Smooth muscle cell (in vitro differentiated cells): Measurements from ENCODE around the gene TSPAN11. TPM values are rescaled to one million over a fixed set of nuclear protein-coding genes. Genes with fewer than 3 reads are reported as not detected.

ENCODE experiments used
- DNase-seq: peaks from one replicate; lab custom pipeline; 2025; ENCODE audit not compliant: unreplicated experiment; lab: John Stamatoyannopoulos, UW
- H2AFZ ChIP-seq: fragments of 200-600 bp; sonication (generic); 2 replicates; pipeline ENCODE4 v1.6.0; 2016; ENCODE audit warnings: antibody characterized with exemption, low read depth, mild to moderate bottlenecking
- H3F3A ChIP-seq: fragments of 200-600 bp; sonication (generic); 2 replicates; pipeline ENCODE4 v1.6.0; 2017; ENCODE audit warnings: antibody characterized with exemption, low read depth
- H3K27ac ChIP-seq: fragments of 200-600 bp; sonication (generic); 2 replicates; pipeline ENCODE4 v1.5.1; 2016; ENCODE audit warnings: low read depth, mild to moderate bottlenecking
- H3K27me3 ChIP-seq: fragments of 200-600 bp; sonication (generic); 2 replicates; pipeline ENCODE4 v1.6.1; 2016; ENCODE audit warnings: low read depth, mild to moderate bottlenecking
- H3K36me3 ChIP-seq: fragments of 200-600 bp; sonication (generic); 2 replicates; pipeline ENCODE4 v1.5.1; 2016; ENCODE audit warnings: low read depth
- H3K4me1 ChIP-seq: fragments of 200-600 bp; sonication (generic); 2 replicates; pipeline ENCODE4 v1.5.1; 2016; ENCODE audit warnings: low read depth
- H3K4me2 ChIP-seq: fragments of 200-600 bp; sonication (generic); 2 replicates; pipeline ENCODE4 v1.6.0; 2016; ENCODE audit warnings: mild to moderate bottlenecking
- H3K4me3 ChIP-seq: fragments of 200-600 bp; sonication (generic); 2 replicates; pipeline ENCODE4 v1.5.1; 2016; ENCODE audit warnings: mild to moderate bottlenecking
- H3K79me2 ChIP-seq: fragments of 200-600 bp; sonication (generic); 2 replicates; pipeline ENCODE4 v1.6.0; 2016; ENCODE audit warnings: low read depth, mild to moderate bottlenecking
- H3K9ac ChIP-seq: fragments of 200-600 bp; sonication (generic); 2 replicates; pipeline ENCODE4 v1.6.0; 2016; ENCODE audit warnings: low read depth
- H3K9me3 ChIP-seq: fragments of 200-600 bp; sonication (generic); replicated peaks from 2 replicates; pipeline ENCODE4 v1.5.1; 2016; ENCODE audit warnings: low read depth
- H4K20me1 ChIP-seq: fragments of 200-600 bp; sonication (generic); 2 replicates; pipeline ENCODE4 v1.6.0; 2016; ENCODE audit warnings: low read depth
- WGBS: methylation state at CpG from one replicate; pipeline ENCODE4 v1.1.7; 2016; ENCODE audit warnings: low lambda C conversion rate; 5-methylcytosine and 5-hydroxymethylcytosine counted together
- polyA plus RNA-seq: library from polyadenylated mRNA; unstranded; fragments of >200 nt; fragmentation: Nextera tagmentation; extraction: Ambion mirVana; gene quantifications from 2 replicates; pipeline ENCODE4 v1.2.1, GENCODE V29; 2016
- total RNA-seq: library from RNA; depleted of rRNA; stranded (reverse); fragments of >200 nt; gene quantifications from 2 replicates; pipeline ENCODE4 v1.2.3, GENCODE V29; 2014
- TF ChIP-seq, protein P1 (sequence below): fragments of 200-600 bp; sonication (generic); IDR thresholded peaks from 2 replicates; pipeline ENCODE4 v1.5.1; 2017; ENCODE audit warnings: borderline replicate concordance, mild to moderate bottlenecking, antibody characterized with exemption; ENCODE audit not compliant: insufficient read depth, poor library complexity, severe bottlenecking

Gene TSPAN11
- total and polyA plus RNA-seq, 2 experiments from 2014 or later = 2.8 to 3.0 TPM

DNA sequence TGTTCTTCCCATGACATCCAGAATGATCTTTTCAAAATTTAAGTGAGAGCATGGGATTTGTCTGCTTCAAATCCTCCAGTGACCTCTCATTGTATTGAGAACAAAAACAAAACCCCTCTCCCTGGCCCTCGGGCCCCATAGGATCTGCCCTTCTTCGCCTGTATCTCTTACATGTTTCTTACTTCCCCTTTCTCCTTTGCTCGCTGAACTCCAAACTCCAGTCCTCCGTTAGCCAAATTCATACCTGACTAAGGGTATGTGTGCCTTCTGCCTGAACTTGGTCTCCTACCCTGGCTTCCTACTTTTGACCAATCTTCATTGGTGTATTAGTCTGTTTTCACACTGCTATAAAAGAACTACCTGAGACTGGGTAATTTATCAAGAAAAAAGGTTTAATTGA lies 13.2 kb upstream of the TSPAN11 start:
- TF ChIP-seq, protein P1, sequence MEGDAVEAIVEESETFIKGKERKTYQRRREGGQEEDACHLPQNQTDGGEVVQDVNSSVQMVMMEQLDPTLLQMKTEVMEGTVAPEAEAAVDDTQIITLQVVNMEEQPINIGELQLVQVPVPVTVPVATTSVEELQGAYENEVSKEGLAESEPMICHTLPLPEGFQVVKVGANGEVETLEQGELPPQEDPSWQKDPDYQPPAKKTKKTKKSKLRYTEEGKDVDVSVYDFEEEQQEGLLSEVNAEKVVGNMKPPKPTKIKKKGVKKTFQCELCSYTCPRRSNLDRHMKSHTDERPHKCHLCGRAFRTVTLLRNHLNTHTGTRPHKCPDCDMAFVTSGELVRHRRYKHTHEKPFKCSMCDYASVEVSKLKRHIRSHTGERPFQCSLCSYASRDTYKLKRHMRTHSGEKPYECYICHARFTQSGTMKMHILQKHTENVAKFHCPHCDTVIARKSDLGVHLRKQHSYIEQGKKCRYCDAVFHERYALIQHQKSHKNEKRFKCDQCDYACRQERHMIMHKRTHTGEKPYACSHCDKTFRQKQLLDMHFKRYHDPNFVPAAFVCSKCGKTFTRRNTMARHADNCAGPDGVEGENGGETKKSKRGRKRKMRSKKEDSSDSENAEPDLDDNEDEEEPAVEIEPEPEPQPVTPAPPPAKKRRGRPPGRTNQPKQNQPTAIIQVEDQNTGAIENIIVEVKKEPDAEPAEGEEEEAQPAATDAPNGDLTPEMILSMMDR = no peak
- Histone ChIP-seq H3K4me1 (peaks cover 4% of the 10 kb centered on the region), H3K27me3 (no peaks in the 10 kb centered on the region), H3K9ac (no peak overlapping the region), H4K20me1 (no peaks in the 10 kb centered on the region), H3K36me3 (no peaks in the 10 kb centered on the region), H3F3A (no peaks in the 10 kb centered on the region), H3K4me3 (no peak overlapping the region), H3K79me2 (no peaks in the 10 kb centered on the region), H3K9me3 (no peaks in the 10 kb centered on the region), H3K27ac (no peak overlapping the region), H2AFZ (no peak overlapping the region), H3K4me2 (no peak overlapping the region)
- no peak for DNase-seq
- WGBS = 71% methylated on average over 4 of the region's 4 CpGs

DNA sequence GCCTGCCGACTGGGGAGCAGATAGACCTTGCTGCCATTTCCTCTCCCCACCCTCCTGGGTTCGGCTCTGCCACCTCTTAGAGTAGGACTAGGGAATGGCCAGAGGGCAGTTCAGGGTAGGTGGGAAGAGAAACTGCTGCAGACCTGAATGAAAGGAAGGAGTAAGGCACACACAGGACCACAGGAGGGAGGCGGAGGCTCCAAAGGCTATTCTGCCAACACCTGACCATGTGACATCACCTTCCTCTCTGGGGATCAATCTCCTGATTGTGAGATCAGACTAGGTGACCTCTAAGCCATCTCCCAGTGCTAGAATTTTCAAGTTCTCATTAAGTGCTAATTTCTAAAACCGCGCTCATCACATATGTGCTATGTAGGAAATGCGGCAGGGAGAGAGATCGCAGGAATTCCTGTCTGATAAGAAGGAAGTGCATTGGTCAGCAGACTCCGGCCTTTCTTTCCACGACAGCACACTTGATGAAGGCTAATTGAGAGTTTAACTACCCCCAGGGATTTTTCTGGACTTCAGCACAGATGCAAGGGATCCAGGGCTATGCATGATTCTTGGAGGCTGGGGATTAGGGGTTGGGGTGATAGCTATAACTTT lies 11.5 kb upstream of the TSPAN11 start:
- Histone ChIP-seq H3K4me3 (no peak overlapping the region), H3K4me2 (no peak overlapping the region), H2AFZ (no peak overlapping the region), H4K20me1 (no peaks in the 10 kb centered on the region), H3F3A (no peaks in the 10 kb centered on the region), H3K9me3 (no peaks in the 10 kb centered on the region), H3K27me3 (no peaks in the 10 kb centered on the region), H3K36me3 (no peaks in the 10 kb centered on the region), H3K79me2 (no peaks in the 10 kb centered on the region), H3K27ac (no peak overlapping the region), H3K4me1 (no peaks in the 10 kb centered on the region), H3K9ac (no peak overlapping the region)
- 65% methylated on average over 9 of the region's 9 CpGs for WGBS
- TF ChIP-seq, protein P1 = no peak
- DNase-seq = no peak

DNA sequence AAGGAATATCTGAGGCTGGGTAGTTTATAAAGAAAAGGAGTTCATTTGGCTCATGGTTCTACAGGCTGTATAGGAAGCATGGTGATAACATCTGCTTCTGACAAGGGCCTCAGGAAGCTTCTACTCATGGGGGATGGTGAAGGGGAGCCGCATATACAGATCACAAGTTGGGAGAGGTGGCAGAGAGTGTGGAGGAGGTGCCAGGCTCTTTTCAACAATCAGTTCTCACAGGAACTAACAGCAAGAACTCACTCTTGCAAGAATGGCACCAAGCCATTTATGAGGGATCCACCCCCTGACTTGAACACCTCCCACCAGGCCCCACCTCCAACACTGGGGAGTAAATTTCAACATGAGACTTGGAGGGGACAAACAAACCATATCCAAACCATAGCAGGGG lies 3.5 kb upstream of the TSPAN11 start:
- Histone ChIP-seq H3K9ac (no peak overlapping the region), H2AFZ (no peak overlapping the region), H3K9me3 (no peaks in the 10 kb centered on the region), H3K79me2 (no peaks in the 10 kb centered on the region), H3F3A (no peaks in the 10 kb centered on the region), H3K27ac (no peak overlapping the region), H3K4me3 (no peak overlapping the region), H4K20me1 (no peaks in the 10 kb centered on the region), H3K4me1 (peaks cover 14% of the 10 kb centered on the region), H3K4me2 (no peak overlapping the region), H3K27me3 (no peaks in the 10 kb centered on the region), H3K36me3 (no peaks in the 10 kb centered on the region)
- WGBS = 100% methylated on average over 1 of the region's 1 CpG
- DNase-seq = no peak
- TF ChIP-seq, protein P1 = no peak

DNA sequence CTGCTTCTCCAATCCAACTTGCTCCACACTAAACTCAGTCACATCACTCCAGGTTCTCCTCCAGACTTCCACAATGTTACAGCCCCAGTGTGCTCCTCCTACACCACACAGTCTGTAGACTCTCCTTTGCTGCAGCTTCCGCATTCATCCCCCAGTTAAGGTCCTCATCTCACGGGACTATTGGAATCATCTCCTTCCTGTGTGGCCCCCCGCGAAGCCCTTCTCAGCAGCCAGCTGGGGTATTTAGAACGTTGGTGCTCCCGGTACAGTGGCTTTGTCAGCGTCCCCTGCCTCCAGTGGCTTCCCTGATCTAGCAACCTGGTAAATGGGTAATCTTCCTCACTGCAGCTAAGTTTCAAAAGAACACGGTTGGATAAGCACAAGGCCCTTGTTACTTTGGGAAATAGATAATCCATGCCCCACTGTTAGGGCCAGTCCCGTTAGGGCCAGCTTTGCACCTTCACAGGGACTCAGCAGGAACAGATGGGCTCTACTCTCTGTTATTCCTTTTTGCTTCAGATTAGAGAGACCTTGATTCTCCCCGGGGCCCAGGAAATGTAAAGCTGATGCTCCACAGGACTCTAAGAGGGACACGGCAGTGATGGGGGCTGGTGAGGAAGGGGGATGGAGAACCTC lies 823 bp upstream of the TSPAN11 start:
- 57% methylated on average over 11 of the region's 11 CpGs for WGBS
- Histone ChIP-seq H3K4me3 (peak overlapping the region; percentile 55), H3K79me2 (no peaks in the 10 kb centered on the region), H3K9ac (peak overlapping the region; percentile 19), H3K36me3 (no peaks in the 10 kb centered on the region), H2AFZ (peak overlapping the region; percentile 95), H3K27ac (no peak overlapping the region), H3K4me2 (peak overlapping the region; percentile 93), H3K9me3 (no peaks in the 10 kb centered on the region), H3F3A (no peaks in the 10 kb centered on the region), H3K4me1 (peaks cover 14% of the 10 kb centered on the region), H3K27me3 (no peaks in the 10 kb centered on the region), H4K20me1 (no peaks in the 10 kb centered on the region)
- no peak for DNase-seq
- TF ChIP-seq, protein P1 = no peak
